HEK293 (cell line): ENCODE results near the gene PRRC2B.

Source experiments
- CTCF ChIA-PET: fragments of 350-600 bp; formaldehyde crosslinking; extraction: SDS; loops from one replicate; lab custom pipeline; 2021; ENCODE audit warnings: antibody characterized with exemption; lab: Yijun Ruan, JAX
- POLR2A ChIA-PET: fragments of 300-600 bp; formaldehyde crosslinking; extraction: SDS; loops from one replicate; lab custom pipeline; 2020; ENCODE audit warnings: antibody characterized with exemption, inconsistent platforms; lab: Yijun Ruan, JAX
- H3K27ac ChIP-seq: fragments of 200-500 bp; sonication (Bioruptor generic); 2 replicates; pipeline ENCODE4 v1.5.1; 2014; ENCODE audit warnings: low read depth, low read length, control low read depth, inconsistent platforms; ENCODE audit errors: extremely low read depth
- H3K36me3 ChIP-seq, 2 experiments: fragments of 200-500 bp in 1 of 2; sonication (Bioruptor generic) in 1 of 2; 1 replicate in 1 of 2; 2 replicates in 1 of 2; pipeline ENCODE4 v1.5.1; 2014 to 2017; ENCODE audit warnings: inconsistent platforms in 2 of 2, low read length in 2 of 2; ENCODE audit not compliant: control insufficient read depth in 2 of 2, insufficient read depth in 1 of 2
- H3K4me1 ChIP-seq: fragments of 200-500 bp; sonication (Bioruptor generic); 2 replicates; pipeline ENCODE4 v1.5.1; 2014; ENCODE audit warnings: mild to moderate bottlenecking, low read length, inconsistent platforms; ENCODE audit not compliant: control insufficient read depth, insufficient read depth
- H3K4me3 ChIP-seq: 2 replicates; pipeline ENCODE4 v1.5.1; 2011; ENCODE audit warnings: low read depth, mild to moderate bottlenecking, control low read depth, low read length, moderate library complexity
- H3K9me3 ChIP-seq: fragments of 200-500 bp; sonication (Bioruptor generic); 2 replicates; pipeline ENCODE4 v1.5.1; 2014; ENCODE audit warnings: low read depth, low read length, inconsistent platforms; ENCODE audit not compliant: control insufficient read depth, insufficient read depth
- EGR2 ChIP-seq: fragments of 450-650 bp; formaldehyde crosslinking; IDR thresholded peaks from 2 replicates; pipeline ENCODE4 v1.5.1; 2016; ENCODE audit warnings: low read depth, missing biosample characterization, missing genetic modification characterization
- GLIS2 ChIP-seq: fragments of 450-650 bp; formaldehyde crosslinking; IDR thresholded peaks from 2 replicates; pipeline ENCODE4 v1.5.1; 2016; ENCODE audit warnings: missing biosample characterization, missing genetic modification characterization
- OSR2 ChIP-seq: fragments of 450-650 bp; formaldehyde crosslinking; IDR thresholded peaks from 2 replicates; pipeline ENCODE4 v1.5.1; 2016; ENCODE audit warnings: missing biosample characterization, missing genetic modification characterization
- WT1 ChIP-seq: fragments of 450-650 bp; formaldehyde crosslinking; IDR thresholded peaks from 2 replicates; pipeline ENCODE4 v1.5.1; 2016; ENCODE audit warnings: missing biosample characterization, missing genetic modification characterization
- ZBTB8A ChIP-seq: fragments of 450-650 bp; formaldehyde crosslinking; IDR thresholded peaks from 2 replicates; pipeline ENCODE4 v1.5.1; 2016; ENCODE audit warnings: missing biosample characterization, missing genetic modification characterization
- ZIC2 ChIP-seq: fragments of 450-650 bp; formaldehyde crosslinking; IDR thresholded peaks from 2 replicates; pipeline ENCODE4 v1.5.1; 2016; ENCODE audit warnings: missing biosample characterization, missing genetic modification characterization
- ZNF10 ChIP-seq: fragments of 450-650 bp; formaldehyde crosslinking; IDR thresholded peaks from 2 replicates; pipeline ENCODE4 v1.5.1; 2017; ENCODE audit warnings: missing biosample characterization, missing genetic modification characterization
- ZNF114 ChIP-seq: fragments of 450-650 bp; formaldehyde crosslinking; IDR thresholded peaks from 2 replicates; pipeline ENCODE4 v1.5.0; 2017; ENCODE audit warnings: missing biosample characterization, missing genetic modification characterization
- ZNF2 ChIP-seq: fragments of 450-650 bp; formaldehyde crosslinking; IDR thresholded peaks from 2 replicates; pipeline ENCODE4 v1.5.1; 2016; ENCODE audit warnings: missing biosample characterization, missing genetic modification characterization
- ZNF239 ChIP-seq: fragments of 450-650 bp; formaldehyde crosslinking; IDR thresholded peaks from 2 replicates; pipeline ENCODE4 v1.5.1; 2016; ENCODE audit warnings: missing biosample characterization, missing genetic modification characterization
- ZNF292 ChIP-seq: fragments of 450-650 bp; formaldehyde crosslinking; IDR thresholded peaks from 2 replicates; pipeline ENCODE4 v1.5.1; 2016; ENCODE audit warnings: low read depth, missing biosample characterization, missing genetic modification characterization, borderline replicate concordance
- ZNF391 ChIP-seq: fragments of 450-650 bp; formaldehyde crosslinking; IDR thresholded peaks from 2 replicates; pipeline ENCODE4 v1.5.1; 2016; ENCODE audit warnings: low read depth, missing biosample characterization, missing genetic modification characterization, borderline replicate concordance
- ZNF529 ChIP-seq: fragments of 450-650 bp; formaldehyde crosslinking; IDR thresholded peaks from 2 replicates; pipeline ENCODE4 v1.5.1; 2017; ENCODE audit warnings: missing genetic modification characterization, missing biosample characterization; ENCODE audit not compliant: insufficient replicate concordance
- ZNF549 ChIP-seq: fragments of 450-650 bp; IDR thresholded peaks from 2 replicates; pipeline ENCODE4 v1.5.1; 2018; ENCODE audit warnings: missing biosample characterization, missing genetic modification characterization, mild to moderate bottlenecking, inconsistent platforms, moderate library complexity
- ZNF600 ChIP-seq: fragments of 450-650 bp; formaldehyde crosslinking; IDR thresholded peaks from 2 replicates; pipeline ENCODE4 v1.5.1; 2016; ENCODE audit warnings: missing biosample characterization, missing genetic modification characterization
- ZNF654 ChIP-seq: fragments of 450-650 bp; formaldehyde crosslinking; IDR thresholded peaks from 2 replicates; pipeline ENCODE4 v1.5.1; 2016; ENCODE audit warnings: low read depth, missing biosample characterization, missing genetic modification characterization
- ZNF76 ChIP-seq: fragments of 450-650 bp; formaldehyde crosslinking; IDR thresholded peaks from 2 replicates; pipeline ENCODE4; 2016; ENCODE audit warnings: low read depth, missing biosample characterization, missing genetic modification characterization, borderline replicate concordance
- ZSCAN23 ChIP-seq: fragments of 450-650 bp; formaldehyde crosslinking; IDR thresholded peaks from 2 replicates; pipeline ENCODE4 v1.5.1; 2016; ENCODE audit warnings: missing biosample characterization, missing genetic modification characterization
- TF ChIP-seq, protein P1 (sequence below): fragments of 450-650 bp; formaldehyde crosslinking; IDR thresholded peaks from 2 replicates; pipeline ENCODE4 v1.5.1; 2016; ENCODE audit warnings: missing biosample characterization, missing genetic modification characterization
- TF ChIP-seq, protein P2 (sequence below): fragments of 450-650 bp; formaldehyde crosslinking; IDR thresholded peaks from 2 replicates; pipeline ENCODE4 v1.5.1; 2016; ENCODE audit warnings: missing biosample characterization, missing genetic modification characterization
- TF ChIP-seq, protein P3 (sequence below): fragments of 450-650 bp; formaldehyde crosslinking; IDR thresholded peaks from 2 replicates; pipeline ENCODE4 v1.5.1; 2016; ENCODE audit warnings: missing biosample characterization, missing genetic modification characterization
- TF ChIP-seq, protein P4 (sequence below): fragments of 450-650 bp; formaldehyde crosslinking; IDR thresholded peaks from 2 replicates; pipeline ENCODE4 v1.5.1; 2016; ENCODE audit warnings: missing biosample characterization, missing genetic modification characterization
- TF ChIP-seq, protein P5 (sequence below): fragments of 450-650 bp; formaldehyde crosslinking; IDR thresholded peaks from 2 replicates; pipeline ENCODE4 v1.5.1; 2016; ENCODE audit warnings: missing biosample characterization, missing genetic modification characterization

The PRRC2B gene

DNA sequence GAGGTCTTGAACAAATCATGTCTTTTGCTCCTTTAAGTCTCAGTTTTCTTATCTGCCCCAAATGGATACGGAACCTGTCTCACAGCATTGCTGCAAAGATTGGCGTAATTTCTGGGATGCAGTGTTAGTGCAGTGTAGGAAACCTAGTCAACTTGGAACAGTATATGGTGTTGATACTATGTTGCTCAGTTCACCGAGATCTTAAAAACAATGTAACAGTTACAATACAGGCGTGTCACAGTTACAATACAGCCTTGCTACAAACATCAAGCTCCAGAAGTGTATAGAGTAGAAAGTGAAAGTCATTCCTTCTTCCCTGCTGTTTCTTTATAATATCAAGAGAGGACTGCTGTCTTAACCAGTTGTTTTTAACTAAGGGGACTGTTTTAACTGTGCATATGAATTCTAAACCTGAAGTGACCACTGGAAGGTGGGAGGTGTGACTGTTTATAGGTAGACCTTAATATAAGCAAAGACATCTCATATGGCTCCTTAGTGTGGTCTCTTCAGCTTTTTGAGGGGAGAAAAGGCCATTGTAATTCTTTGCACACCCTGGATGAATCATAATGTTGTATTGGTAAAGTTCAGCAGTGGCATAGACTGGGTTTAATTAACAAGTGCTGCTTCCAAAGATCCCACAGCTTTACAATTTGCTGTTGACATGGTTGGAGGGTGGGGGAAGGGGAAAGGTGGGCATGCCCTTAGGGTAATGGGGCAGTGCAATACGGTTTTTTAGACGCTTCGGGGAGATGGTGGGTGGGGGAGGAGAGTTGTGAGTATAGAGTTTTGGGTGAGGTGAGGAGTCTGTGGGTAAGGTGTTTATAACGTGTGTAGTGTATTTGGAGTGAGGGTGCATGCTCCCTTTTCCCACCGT is 12.9 kb downstream of the PRRC2B start (continued):
- TF ChIP-seq, protein P1, sequence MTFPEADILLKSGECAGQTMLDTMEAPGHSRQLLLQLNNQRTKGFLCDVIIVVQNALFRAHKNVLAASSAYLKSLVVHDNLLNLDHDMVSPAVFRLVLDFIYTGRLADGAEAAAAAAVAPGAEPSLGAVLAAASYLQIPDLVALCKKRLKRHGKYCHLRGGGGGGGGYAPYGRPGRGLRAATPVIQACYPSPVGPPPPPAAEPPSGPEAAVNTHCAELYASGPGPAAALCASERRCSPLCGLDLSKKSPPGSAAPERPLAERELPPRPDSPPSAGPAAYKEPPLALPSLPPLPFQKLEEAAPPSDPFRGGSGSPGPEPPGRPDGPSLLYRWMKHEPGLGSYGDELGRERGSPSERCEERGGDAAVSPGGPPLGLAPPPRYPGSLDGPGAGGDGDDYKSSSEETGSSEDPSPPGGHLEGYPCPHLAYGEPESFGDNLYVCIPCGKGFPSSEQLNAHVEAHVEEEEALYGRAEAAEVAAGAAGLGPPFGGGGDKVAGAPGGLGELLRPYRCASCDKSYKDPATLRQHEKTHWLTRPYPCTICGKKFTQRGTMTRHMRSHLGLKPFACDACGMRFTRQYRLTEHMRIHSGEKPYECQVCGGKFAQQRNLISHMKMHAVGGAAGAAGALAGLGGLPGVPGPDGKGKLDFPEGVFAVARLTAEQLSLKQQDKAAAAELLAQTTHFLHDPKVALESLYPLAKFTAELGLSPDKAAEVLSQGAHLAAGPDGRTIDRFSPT (tag by site-specific recombination), result peak; percentile 86

DNA sequence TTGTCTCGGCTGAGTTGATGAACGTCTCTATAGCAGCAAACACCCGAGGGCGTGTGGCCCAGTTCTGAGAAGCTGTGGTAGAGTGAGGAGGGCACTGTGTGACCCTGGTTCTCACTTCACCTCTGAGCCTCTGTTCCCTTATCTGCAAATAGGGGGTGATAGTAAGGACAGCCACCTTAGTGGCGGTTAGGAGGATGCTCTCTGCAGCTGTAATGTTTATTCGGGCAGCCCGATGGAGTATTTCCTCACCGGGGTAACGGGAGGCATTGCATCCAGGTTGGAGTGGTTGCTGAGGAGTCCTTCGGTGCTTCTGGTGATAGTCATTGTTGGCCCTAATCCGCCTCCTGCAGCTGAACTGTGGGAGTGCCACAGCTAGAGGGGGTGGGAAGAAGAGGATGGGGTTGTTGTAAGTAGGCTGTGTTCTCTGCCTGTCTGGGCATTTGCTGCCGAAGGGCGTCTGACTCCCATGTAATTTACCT is 13.9 kb downstream of the PRRC2B start:
- Histone ChIP-seq H3K4me3 (no peak overlapping the region), H3K4me1 (peaks cover 66% of the 10 kb centered on the region), H3K27ac (peak overlapping the region; percentile 47), H3K9me3 (no peaks in the 10 kb centered on the region), H3K36me3 (peaks cover 0 to 6% of the 10 kb centered on the region in 2 experiments; a peak in 2 of 3 replicates)
- ChIA-PET CTCF (interaction anchor here (0.6 to 2.8 kb wide), 13 partner anchors 10 to 1795 kb away, joined by 3 to 23 read pairs (median 4); no protein-coding TSS in a partner anchor), POLR2A (interaction anchor here (1.2 to 1.3 kb wide), 2 partner anchors 11 to 34 kb away, joined by 4 to 5 read pairs; no protein-coding TSS in a partner anchor)
- TF ChIP-seq, protein P2, sequence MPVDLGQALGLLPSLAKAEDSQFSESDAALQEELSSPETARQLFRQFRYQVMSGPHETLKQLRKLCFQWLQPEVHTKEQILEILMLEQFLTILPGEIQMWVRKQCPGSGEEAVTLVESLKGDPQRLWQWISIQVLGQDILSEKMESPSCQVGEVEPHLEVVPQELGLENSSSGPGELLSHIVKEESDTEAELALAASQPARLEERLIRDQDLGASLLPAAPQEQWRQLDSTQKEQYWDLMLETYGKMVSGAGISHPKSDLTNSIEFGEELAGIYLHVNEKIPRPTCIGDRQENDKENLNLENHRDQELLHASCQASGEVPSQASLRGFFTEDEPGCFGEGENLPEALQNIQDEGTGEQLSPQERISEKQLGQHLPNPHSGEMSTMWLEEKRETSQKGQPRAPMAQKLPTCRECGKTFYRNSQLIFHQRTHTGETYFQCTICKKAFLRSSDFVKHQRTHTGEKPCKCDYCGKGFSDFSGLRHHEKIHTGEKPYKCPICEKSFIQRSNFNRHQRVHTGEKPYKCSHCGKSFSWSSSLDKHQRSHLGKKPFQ (tag by site-specific recombination), result 0 out of 2 replicates have a peak, but pooled peaks have one; percentile 11
- TF ChIP-seq EGR2 (peak; percentile 89), OSR2 (tag by site-specific recombination) (peak; percentile 80), ZNF76 (tag by site-specific recombination) (0 out of 2 replicates have a peak, but pooled peaks have one; percentile 25), ZNF292 (no peak), ZNF654 (0 out of 2 replicates have a peak, but pooled peaks have one; percentile 15), ZNF391 (tag by site-specific recombination) (no peak), ZNF600 (tag by site-specific recombination) (peak; percentile 90), ZNF10 (tag by site-specific recombination) (peak; percentile 26; the same call in 1 of the 2 replicates), ZIC2 (tag by site-specific recombination) (peak; percentile 88), ZNF529 (no peak), ZNF239 (no peak), ZSCAN23 (tag by site-specific recombination) (no peak), ZNF114 (tag by site-specific recombination) (no peak), WT1 (tag by site-specific recombination) (peak; percentile 75; the same call in 1 of the 2 replicates), ZNF549 (no peak), ZNF2 (tag by site-specific recombination) (0 out of 2 replicates have a peak, but pooled peaks have one; percentile 9), GLIS2 (peak; percentile 48; the same call in 1 of the 2 replicates), ZBTB8A (tag by site-specific recombination) (peak; percentile 54)
- TF ChIP-seq, protein P3, sequence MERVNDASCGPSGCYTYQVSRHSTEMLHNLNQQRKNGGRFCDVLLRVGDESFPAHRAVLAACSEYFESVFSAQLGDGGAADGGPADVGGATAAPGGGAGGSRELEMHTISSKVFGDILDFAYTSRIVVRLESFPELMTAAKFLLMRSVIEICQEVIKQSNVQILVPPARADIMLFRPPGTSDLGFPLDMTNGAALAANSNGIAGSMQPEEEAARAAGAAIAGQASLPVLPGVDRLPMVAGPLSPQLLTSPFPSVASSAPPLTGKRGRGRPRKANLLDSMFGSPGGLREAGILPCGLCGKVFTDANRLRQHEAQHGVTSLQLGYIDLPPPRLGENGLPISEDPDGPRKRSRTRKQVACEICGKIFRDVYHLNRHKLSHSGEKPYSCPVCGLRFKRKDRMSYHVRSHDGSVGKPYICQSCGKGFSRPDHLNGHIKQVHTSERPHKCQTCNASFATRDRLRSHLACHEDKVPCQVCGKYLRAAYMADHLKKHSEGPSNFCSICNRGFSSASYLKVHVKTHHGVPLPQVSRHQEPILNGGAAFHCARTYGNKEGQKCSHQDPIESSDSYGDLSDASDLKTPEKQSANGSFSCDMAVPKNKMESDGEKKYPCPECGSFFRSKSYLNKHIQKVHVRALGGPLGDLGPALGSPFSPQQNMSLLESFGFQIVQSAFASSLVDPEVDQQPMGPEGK (tag by site-specific recombination), result peak; percentile 56
- TF ChIP-seq, protein P4, sequence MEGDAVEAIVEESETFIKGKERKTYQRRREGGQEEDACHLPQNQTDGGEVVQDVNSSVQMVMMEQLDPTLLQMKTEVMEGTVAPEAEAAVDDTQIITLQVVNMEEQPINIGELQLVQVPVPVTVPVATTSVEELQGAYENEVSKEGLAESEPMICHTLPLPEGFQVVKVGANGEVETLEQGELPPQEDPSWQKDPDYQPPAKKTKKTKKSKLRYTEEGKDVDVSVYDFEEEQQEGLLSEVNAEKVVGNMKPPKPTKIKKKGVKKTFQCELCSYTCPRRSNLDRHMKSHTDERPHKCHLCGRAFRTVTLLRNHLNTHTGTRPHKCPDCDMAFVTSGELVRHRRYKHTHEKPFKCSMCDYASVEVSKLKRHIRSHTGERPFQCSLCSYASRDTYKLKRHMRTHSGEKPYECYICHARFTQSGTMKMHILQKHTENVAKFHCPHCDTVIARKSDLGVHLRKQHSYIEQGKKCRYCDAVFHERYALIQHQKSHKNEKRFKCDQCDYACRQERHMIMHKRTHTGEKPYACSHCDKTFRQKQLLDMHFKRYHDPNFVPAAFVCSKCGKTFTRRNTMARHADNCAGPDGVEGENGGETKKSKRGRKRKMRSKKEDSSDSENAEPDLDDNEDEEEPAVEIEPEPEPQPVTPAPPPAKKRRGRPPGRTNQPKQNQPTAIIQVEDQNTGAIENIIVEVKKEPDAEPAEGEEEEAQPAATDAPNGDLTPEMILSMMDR (tag by site-specific recombination), result peak; percentile 62; the same call in 1 of the 2 replicates
- TF ChIP-seq, protein P5, sequence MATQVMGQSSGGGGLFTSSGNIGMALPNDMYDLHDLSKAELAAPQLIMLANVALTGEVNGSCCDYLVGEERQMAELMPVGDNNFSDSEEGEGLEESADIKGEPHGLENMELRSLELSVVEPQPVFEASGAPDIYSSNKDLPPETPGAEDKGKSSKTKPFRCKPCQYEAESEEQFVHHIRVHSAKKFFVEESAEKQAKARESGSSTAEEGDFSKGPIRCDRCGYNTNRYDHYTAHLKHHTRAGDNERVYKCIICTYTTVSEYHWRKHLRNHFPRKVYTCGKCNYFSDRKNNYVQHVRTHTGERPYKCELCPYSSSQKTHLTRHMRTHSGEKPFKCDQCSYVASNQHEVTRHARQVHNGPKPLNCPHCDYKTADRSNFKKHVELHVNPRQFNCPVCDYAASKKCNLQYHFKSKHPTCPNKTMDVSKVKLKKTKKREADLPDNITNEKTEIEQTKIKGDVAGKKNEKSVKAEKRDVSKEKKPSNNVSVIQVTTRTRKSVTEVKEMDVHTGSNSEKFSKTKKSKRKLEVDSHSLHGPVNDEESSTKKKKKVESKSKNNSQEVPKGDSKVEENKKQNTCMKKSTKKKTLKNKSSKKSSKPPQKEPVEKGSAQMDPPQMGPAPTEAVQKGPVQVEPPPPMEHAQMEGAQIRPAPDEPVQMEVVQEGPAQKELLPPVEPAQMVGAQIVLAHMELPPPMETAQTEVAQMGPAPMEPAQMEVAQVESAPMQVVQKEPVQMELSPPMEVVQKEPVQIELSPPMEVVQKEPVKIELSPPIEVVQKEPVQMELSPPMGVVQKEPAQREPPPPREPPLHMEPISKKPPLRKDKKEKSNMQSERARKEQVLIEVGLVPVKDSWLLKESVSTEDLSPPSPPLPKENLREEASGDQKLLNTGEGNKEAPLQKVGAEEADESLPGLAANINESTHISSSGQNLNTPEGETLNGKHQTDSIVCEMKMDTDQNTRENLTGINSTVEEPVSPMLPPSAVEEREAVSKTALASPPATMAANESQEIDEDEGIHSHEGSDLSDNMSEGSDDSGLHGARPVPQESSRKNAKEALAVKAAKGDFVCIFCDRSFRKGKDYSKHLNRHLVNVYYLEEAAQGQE, result no peak
